Gastroesophageal sphincter (tissue), 3 donors: Measurements from ENCODE around the gene RUFY4.

Source experiments
- POLR2A ChIP-seq, 2 donors: fragments of 450-650 bp; IDR thresholded peaks; one replicate each; pipeline ENCODE4 v1.6.1; 2017; ENCODE audit warnings: antibody characterized with exemption in 2 of 2, mild to moderate bottlenecking in 2 of 2, moderate library complexity in 1 of 2
- POLR2AphosphoS5 ChIP-seq: sonication (generic); formaldehyde crosslinking; IDR thresholded peaks from one replicate; pipeline ENCODE4 v1.6.1; 2017; ENCODE audit warnings: antibody characterized with exemption
- TF ChIP-seq, protein P1 (sequence below), 4 experiments: fragments of 200-600 bp in 2 of 4; fragments of 450-650 bp in 2 of 4; sonication (generic) in 1 of 4; IDR thresholded peaks; one replicate each; pipeline ENCODE4 v1.5.1; 2017 to 2019; ENCODE audit warnings: antibody characterized with exemption in 4 of 4, mild to moderate bottlenecking in 2 of 4, moderate library complexity in 2 of 4

DNA sequence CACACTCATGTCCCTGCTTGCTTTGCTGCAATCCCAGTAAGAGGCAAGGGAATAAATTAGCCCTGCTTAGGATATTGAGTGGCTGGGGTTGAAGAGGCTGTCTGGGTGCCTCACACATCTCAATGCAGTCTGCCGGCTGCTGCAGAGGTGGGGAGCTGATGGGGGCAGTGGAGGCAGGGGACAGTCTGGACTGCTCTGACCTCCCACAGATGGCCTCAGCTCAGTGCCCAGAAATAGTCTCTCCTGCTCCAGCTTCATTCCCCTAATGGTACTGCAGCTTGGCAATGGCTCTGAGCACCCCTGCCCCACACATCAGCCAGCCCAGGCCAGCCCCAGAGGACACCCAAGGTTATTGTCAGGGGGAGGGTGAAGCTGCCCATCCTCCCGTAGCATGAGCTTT is 44.7 kb upstream of the RUFY4 start:
- TF ChIP-seq POLR2A (IDR thresholded peaks at IDR 0.05), result no peak
- TF ChIP-seq, protein P1, sequence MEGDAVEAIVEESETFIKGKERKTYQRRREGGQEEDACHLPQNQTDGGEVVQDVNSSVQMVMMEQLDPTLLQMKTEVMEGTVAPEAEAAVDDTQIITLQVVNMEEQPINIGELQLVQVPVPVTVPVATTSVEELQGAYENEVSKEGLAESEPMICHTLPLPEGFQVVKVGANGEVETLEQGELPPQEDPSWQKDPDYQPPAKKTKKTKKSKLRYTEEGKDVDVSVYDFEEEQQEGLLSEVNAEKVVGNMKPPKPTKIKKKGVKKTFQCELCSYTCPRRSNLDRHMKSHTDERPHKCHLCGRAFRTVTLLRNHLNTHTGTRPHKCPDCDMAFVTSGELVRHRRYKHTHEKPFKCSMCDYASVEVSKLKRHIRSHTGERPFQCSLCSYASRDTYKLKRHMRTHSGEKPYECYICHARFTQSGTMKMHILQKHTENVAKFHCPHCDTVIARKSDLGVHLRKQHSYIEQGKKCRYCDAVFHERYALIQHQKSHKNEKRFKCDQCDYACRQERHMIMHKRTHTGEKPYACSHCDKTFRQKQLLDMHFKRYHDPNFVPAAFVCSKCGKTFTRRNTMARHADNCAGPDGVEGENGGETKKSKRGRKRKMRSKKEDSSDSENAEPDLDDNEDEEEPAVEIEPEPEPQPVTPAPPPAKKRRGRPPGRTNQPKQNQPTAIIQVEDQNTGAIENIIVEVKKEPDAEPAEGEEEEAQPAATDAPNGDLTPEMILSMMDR (IDR thresholded peaks at IDR 0.05), result no peak
- no peak for TF ChIP-seq POLR2AphosphoS5
